PC-9 (cell line): ENCODE results near the gene SNRPA1.

Experiments
- EZH2 ChIP-seq: fragments of 200-600 bp; sonication (generic); IDR thresholded peaks from 2 replicates; pipeline ENCODE4 v1.8.0; 2017; ENCODE audit warnings: antibody characterized with exemption, low read depth
- TF ChIP-seq, protein P1 (sequence below): fragments of 200-600 bp; sonication (generic); conservative IDR thresholded peaks from 2 replicates; pipeline ENCODE4 v1.6.1; 2017; ENCODE audit warnings: mixed run types, antibody characterized with exemption, mild to moderate bottlenecking, moderate library complexity

DNA sequence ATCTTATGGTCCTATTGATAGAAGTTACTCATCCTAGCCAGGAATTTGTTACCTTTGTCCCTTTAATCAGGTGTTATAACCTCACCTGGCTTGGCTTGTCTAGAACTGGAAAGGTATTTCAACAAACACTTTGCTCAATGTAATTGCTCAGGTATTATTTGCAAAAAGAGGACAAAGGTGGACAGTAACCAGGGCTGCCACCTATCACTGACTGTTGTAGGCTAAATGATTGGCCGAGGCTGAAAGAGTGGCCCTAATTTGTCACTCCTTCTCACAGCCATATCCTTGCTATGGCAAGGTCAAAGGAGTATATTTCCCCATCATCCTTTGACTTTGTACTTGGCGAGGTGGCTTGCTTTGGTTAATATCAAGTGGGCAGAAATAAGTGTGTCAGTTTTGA is 15.0 kb downstream of the SNRPA1 start:
- TF ChIP-seq, protein P1, sequence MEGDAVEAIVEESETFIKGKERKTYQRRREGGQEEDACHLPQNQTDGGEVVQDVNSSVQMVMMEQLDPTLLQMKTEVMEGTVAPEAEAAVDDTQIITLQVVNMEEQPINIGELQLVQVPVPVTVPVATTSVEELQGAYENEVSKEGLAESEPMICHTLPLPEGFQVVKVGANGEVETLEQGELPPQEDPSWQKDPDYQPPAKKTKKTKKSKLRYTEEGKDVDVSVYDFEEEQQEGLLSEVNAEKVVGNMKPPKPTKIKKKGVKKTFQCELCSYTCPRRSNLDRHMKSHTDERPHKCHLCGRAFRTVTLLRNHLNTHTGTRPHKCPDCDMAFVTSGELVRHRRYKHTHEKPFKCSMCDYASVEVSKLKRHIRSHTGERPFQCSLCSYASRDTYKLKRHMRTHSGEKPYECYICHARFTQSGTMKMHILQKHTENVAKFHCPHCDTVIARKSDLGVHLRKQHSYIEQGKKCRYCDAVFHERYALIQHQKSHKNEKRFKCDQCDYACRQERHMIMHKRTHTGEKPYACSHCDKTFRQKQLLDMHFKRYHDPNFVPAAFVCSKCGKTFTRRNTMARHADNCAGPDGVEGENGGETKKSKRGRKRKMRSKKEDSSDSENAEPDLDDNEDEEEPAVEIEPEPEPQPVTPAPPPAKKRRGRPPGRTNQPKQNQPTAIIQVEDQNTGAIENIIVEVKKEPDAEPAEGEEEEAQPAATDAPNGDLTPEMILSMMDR = no peak
- TF ChIP-seq EZH2 = no peak
